ENCODE results near the gene RTN4R.
"Not testable (repeated sequence)": the region's sequence is repeated elsewhere in the genome, so short reads cannot be mapped to it uniquely, and the experiment has no call there.

Gene RTN4R

DNA sequence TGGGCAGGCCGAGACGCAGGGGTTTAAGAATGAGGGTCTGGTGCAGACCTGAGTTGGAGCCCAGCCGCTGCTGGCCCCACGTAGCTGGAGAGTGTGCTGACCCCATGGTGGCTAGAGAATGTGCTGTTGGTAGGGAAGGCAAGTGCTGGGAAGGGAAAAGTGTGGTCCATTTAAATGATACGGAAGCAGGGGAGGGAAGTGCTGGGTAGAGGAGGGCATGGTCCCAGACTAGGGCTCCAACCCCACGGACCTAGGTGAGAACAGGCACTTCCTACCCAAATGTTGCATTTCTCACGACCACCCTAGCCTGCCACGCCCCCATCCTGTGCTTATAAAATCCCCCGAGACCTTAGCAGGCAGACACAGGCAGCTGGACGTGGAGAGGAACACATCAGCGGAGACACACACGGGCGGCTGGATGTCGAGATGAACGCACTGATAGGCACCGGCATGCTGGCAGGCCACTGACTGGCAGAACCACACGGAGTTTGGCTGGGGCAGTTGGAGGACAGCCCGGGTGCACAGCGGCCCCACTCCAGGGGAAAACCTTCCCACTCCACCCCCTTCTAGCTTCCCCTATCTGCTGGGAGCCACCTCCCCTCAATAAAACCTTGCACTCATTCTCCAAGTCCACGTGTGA, 18.8 kb upstream of the RTN4R start:
- FAIRE-seq = not testable (repeated sequence)

DNA sequence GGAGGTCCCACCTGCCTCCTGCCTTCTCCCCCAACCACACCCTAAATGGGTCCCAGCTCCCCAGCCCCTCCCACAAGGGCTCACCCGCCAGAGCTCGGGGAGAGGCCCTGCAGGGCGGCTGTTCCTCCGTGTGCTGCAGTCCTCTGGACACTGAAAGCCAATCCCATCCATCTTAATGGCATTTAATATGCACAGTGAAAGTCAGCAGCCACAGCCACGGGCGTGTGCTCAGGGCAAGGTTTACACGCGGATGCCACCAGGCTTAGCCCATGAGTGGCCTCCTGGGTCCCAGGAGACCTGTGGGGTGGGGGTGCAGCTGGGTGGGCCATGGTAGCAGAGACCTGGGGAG, 18.2 kb upstream of the RTN4R start:
- FAIRE-seq = not testable (repeated sequence)

DNA sequence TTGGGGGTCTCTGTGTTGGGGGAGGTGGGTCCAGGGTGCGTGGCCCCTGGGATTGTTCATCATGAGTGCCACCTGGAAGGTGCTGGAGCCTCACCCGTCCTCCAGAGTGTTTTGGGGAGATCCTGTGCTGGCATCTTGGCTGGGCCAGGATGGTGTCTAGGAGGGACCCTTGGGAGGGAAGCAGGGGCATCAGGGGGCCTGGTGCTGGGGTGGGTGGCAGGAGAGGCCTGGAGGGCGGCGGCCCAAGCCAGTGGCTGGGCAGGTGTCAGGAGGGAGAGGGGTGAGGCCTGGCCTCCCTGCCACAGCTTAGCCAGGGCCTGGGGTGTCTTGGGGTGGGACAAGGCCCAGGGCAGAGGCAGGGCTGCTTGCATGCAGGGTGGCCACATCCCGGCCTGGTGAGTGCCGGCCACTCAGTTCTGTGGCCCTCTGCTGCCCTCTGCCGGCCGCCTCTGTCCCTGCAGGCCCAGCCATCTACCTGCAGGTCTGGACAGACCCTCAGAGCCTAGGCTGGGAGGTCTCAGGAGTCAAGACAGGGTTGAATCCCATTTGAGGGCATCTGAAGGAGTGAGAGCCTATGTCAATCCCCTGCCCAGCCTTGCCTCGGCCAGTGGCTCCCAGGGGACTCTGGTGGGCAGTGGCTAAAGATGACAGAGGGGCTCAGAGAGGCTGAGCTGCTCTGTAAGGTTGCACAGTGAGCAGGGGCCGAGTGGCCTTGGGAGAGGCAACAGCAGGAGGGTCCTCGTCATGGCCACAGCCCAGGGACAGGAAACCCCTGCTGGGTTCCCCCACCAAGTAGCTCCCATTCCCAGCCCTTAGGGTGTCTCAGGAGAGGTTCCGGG, 17.6 kb upstream of the RTN4R start:
- FAIRE-seq = not testable (repeated sequence)

DNA sequence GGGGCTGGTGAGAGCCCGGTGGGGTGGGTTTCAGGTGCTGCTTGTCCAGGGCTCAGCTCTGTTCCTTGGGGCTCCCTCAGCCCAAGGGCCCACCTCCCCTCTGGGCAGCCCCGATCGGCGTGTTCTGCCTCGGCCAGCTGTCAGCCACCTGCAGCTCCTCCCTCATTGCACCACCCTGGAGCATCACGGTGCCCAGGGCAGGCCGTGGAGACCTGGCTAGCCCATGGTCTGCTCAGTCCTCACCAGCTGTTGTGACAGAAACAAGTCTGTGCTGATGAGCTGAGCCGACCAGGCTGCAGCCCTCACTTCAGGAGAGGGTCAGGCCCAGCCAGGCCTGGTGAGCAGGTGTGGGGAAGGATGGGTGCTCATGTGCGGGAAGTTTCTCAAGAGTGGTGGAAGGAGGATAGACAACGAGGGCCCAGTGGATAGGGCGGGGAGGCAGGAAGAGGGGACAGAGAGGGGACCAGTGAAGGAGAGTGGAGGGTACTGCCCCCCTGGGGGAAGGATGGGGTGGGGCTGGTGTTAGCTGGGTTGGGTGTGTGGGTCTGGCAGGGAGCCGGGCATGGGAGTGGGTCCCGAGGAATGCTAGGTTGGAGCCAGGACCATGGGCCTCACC, 16.5 kb upstream of the RTN4R start:
- FAIRE-seq = no peak

DNA sequence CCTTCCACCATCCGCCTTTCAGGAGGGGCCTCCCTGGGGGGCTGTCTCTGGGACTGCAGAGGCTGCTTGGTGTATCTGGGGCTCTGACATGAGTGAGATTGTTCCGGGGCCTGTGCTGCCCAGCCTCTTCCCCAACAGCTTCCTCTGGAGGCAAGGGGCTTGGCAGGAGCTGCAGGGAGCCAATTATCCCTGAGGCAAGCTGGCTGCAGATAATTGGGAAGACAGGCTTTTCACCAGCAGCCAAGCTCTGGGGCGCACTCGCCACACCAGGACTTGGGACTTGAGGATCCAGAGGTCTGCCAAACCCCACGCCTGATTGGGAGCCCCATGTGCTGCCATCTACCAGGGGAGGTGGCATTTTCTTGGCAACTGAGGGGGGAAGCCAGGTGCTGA, 15.6 kb upstream of the RTN4R start:
- FAIRE-seq = no peak

DNA sequence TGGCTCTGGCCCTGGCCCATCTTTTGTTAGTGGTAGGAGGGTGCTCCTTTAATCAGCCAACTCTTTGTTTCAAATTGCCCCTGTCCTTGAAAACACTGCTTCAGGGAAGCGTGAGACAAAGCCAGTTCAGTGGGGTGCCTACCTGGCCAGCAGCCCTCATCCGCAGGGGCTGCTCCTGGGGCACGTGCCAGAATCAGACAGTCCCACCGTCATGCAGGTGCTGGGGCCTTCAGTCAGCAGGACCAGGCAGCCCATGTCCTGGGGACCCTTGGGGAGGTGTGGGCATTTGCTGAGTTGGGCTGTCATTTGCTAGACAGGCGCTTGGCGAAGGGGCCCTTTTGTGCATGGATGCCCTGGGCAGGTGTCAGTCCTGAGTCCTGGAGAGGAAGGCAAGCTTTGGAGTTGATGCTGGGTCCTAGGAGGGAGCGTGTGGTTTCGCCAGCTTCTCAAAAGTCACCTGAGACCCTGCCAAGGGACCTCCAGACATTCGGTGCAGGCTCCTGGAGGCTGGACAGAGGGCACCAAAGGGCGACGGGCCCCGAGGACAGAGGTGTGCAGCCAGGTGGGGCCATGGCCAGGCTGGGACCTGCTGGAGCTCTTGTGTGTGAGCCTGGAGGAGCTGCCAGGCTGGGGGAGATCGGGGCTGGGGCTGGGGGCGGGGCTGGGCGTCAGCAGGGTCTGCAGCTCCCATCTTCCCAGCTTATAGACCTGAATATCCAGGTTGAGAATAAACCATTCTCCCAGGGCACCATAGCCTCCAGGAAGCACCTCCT, 15.0 kb upstream of the RTN4R start:
- no peak for FAIRE-seq

DNA sequence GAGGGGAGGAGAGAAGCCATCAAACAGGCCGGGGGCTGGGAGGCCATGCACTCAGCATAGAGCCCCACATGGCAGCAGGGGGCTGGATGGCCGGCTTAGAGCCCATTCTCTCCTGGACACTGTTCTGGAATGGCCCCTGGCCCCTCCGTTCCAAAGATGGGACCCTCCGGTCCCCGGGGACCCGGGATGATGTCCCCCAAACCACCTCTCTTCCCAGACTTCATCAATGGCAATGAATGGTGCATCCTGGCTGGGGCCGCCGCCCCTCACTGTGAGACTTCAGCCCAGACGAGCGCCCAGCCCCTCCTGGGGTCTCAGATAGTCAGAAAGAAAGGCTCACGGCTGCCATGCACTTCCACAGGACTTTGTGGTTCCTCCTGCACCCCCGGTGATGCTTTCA, 13.8 kb upstream of the RTN4R start:
- no peak for FAIRE-seq

DNA sequence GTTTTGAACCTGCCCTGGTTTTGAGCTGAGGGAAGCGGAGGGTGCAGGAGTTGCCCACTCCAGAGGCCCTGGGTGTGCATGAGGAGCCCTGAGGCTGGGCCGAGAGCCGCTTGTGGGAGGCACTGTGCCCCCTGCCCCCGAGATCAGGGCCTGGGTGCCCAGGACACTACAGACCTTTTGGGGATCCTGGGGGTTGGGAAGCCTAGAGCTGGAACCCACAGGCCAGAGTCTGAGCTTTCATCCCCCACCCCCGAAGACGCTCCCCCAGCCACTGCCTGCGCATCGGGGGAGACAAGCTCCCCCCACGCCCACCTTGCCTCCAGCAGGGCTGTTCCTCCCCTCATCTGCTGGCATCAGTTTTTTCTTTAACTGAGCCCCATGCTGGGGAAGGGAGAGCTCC, 13.4 kb upstream of the RTN4R start:
- FAIRE-seq = not testable (repeated sequence)

DNA sequence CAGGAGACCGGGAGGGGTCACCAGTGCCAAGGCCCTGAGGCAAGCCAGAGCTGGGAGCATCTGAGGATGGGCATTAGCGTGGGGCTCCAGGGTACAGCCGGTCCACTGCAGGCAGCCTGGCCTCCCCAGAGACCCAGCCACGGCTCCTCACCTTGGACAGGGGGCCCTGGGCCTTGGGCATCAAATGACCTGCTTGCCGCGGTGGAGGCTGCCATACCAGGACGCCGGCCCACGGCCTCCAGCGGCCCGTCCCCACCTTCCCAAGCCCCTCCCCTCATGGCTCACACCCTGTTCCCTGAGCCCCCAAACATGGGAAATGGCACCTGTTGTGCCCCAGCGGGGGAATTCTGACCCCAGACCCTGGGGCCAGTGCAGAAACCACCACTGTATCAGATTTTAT, 12.7 kb upstream of the RTN4R start:
- FAIRE-seq = no peak

DNA sequence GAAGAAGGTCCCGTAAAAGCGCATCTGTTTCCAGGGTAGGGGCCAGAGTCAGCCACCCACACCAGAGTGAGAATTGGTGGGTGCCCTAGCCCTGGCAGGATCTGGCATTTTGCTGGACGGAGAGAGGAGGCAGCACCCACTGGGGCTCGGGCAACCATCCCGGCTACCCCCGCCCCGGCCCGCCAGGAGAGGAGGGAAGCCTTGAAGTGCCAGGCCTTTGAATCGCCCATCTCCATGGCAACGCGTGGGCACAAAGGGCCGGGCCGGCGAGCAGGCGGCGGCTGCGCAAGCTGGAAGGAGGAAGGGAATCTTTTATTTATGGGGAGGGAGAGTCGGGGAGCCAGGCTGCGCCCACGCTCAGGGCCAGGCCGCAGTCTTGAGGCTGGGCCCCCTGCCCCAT, 12.0 kb upstream of the RTN4R start:
- FAIRE-seq = not testable (repeated sequence)

DNA sequence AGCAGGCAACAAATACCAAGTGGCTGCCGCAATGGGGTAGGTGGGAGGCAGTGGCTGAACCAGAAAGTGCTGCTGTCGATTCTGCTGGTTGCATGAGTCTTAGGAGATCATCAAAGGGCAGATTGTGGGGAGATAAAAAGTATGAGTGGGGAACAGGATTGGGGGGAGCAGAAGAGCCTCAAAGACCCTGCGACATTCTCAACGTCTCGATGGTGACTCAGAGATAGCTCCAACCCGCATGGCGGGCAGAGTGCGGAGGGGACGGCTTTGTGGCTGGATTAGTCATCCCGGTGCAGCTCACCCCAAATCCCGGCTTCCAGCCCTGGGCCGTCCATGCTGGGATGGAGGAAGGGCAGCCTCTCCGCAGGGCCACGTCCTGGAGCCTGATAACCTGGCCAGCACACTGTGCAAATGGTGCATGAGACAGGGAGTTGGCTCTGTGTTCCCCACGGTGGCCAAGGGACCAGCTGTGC, 11.6 kb upstream of the RTN4R start:
- FAIRE-seq = no peak

DNA sequence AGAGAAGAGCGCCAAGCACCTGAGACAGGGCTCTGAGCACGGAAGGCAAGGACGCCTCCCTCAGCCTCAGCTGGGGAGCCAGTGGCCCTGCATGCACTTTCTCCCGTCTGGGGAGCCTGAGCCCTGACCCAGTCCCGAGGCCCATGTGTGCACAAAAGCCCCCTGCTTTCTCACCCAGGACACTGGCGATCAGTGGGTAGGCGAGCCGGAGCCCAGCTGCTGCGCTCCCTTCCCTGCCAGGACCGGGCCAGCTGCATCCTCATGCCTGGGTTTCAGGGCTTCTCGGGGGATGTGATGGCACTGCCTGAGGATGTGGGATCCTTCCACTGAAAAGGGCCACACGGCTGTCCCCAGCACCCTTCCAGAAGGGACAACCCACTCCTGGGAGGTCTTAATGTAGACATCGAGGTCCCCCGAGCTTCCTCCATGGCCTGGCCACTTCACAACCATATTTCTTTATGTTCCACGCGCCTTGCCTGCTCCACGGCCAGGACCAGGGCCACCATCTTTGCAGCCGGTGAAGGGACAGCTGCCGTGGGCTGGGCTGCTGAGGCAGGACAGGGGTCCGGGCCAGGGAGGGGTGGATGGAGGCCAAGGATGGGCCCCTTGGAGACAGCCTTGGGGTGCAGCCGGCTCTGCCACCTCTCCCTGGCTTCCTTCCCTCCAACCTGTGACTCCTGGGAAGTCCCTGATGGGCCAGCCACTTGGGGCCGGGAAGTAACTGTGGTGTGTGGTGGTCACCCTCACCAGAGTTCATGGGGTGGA, 10.8 kb upstream of the RTN4R start:
- not testable (repeated sequence) for FAIRE-seq

DNA sequence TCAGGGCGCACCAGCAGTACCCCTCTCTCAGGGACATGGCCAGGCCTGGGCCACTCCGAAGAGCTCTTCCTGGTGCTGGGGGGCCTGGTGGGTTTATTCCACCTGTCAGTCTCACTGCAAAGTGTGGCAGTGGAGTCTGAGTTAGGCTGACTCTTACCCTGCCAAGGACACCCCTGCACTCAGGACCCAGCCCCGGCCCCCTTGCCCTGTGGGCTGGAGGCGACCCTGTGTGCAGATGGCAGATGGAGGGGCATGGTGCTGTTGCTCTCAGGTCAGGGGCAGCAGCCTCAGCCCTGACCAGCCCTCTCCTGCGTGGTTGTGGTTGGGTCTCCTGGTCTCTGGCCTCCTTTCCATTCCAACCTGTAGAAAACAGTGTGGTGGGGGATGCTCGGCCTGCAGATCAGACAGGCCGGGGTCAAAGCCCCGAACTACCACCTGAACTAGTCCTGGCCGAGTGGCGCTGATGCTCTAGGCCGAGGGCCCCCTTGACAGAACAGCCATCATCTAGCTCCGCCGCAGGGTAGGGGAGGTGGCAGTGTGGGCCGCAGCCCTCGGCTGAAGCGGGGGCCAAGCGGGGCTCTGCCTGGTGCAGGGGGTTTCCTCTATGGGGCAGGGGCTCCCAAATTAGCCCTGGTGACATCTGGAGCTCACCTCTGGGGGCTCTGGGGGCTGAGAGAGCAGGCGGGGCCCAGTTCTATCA, 10.0 kb upstream of the RTN4R start:
- FAIRE-seq = not testable (repeated sequence)

DNA sequence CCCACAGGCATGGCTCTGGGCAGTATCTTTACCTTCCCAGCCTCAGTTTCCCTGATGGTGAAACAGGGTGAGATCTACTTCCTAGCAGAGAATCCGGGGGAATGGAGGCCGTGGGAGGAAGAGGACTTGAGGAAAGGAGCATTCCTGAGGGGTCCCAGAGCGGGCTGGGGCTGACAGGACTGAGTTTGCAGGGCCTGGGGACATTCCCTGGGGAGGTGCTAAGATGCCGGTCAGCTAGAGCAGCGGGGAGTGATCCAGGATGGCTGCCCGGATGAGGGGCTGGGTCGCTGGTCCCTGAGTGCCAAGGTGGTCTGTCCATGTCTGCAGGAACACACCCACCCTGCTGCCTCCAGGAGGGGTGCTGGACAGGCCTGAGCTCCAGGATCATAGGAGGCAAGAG, 8.3 kb upstream of the RTN4R start:
- no peak for FAIRE-seq

DNA sequence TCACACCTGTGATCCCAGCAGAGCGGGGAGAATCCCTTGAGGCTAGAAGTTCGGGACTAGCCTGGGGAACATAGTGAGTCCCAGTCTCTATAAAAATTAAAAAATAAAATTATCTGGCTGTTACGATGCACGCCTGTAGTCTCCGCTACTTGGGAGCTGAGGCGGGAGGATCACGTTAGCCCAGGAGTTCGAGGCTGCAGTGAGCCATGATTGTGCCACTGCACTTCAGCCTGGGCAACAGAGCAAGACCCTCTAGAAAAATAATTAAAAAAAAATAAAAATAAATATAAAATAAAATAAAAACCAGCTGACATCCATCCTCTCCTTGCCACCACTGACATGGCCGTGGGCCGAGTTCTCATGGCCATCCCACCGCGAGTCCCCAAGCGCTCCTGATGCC, 7.7 kb upstream of the RTN4R start:
- FAIRE-seq = no peak

DNA sequence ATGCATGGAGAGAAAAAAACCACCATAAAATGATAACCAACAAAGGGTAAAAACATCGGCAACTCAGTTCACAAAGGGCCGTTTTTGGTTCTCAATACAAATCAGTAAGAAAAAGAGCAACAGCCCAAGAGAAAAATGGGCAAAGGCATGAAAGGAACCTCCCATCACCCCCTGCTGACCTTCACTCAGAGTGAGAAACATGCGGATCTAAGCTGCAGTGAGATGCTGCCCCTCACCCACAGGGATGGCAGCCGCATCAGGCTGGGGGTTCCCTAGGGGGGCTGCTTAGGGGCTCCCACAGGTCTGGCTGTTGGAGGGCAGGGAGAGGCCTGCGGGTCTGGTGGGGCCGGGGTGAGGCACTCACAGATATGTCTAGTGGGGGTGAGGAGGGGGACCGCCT, 7.2 kb upstream of the RTN4R start:
- FAIRE-seq = not testable (repeated sequence)

DNA sequence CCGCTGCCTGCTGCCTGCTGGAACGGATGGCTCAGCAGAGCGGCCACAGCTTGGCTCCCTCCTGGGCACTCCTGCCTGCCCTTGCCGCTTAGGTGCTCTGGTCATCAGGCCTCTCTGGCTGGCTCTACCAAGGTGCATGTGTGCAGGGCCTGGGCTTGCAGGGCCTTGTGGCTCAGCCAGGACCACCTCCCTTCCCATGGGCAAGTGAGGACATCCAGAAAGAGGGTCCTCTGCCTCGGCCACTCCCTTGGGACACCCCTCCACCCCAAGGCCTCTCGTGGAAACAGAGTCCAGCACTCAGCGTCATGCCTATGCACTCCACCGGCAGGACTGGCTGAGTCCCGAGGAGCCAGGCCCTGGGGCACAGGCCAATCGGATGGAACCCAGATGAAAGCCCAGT, 6.3 kb upstream of the RTN4R start:
- not testable (repeated sequence) for FAIRE-seq

DNA sequence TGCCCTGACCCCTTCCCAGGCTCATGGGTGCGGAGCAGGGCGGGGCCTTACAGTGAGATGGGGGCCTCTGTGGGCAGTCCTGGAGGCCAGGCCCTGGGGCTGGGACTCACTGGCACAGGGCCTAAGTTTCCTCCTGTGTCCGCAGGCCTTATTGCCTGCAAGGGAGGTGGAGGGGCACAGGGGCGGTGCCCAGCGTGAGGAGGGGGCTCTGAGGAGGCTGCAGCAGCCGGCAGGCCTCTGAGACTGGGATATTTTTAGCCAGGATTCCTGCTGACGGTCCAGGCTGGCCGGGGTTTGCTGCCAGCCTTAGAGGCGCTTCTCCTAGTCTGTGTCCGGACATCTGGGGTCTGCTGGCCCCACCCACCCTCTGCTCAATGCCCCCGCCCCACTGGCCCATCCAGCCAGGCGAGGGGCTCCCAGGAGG, 5.7 kb upstream of the RTN4R start:
- no peak for FAIRE-seq

DNA sequence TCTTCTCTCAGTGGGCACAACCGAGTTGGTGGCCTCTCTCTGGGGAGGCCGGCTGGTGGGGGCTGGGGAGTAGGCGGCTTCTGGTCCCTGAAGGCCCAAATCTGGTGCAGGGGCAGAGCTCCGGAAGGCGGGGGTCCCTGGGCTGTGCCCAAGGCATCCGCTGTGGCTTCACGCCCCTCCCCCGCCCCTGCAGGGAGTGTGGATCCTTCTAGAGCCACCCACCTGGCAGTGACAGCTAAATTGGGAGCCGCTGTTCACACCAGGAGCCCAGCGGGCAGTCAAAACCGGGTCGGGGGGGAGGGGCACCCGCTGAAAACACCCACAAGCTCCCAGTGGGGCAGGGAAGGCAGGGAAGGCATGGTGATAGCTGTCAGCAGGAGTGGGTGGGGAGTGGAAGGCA, 4.6 kb upstream of the RTN4R start:
- no peak for FAIRE-seq

DNA sequence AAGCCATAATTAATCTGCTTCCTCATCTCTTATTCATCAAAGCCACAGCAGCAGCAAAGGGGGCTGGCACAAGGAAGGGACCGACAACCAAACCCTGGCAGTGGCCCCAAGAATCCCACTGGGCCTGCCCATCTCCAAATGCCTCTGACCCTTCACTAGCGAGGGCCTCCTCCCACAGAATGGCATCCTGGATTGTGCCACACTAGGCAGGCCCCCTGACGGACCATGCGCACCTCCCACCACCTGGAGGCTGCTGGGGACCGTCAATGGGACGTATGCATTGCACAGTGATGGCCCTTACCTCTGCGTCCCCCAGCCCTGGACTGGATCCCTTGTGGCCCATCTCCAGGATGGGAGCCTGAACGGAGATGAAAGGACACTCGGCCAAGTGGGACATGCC, 4.1 kb upstream of the RTN4R start:
- no peak for FAIRE-seq

DNA sequence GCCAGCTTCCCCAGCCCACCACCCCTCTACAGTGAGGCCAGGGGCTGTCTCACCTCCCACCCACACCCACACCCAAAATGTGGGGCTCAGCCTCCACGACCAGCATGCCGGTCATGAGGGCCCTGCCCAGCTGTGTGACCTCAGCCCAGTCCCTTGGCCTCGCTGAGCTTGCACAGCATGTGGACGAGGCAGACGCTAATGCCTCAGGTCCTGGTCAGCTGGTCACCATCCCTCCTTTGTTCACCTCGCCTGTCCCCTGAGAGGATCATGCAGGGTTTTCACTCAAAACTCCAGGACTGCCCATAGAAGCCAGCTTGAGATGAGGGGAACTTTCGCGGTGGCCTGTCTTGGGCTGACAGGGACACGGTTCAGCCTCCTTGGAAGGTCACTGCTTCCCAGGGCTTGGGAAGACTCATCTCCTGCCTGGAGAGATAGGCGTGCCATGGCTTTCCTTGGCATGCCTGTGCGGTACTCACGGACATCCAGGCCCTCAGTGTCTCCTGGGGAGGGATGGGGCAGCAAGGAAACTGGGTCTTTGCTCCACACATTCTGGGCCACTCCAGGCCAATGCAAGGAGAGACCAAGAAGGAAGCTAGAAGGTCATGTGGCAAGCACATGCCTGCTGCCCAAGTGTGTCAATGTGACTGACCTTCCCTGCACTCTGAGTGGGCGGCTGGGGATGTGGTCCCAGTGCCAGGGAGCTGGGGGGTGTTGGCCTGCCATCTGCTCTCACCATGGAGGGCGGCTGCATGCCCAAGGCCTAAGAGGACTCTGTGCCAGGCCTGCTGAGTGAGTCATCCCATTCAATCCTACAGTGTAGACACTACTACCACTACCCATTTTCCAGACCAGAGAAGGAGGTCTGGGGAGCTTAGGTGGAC, 3.2 kb upstream of the RTN4R start:
- no peak for FAIRE-seq
